ENCODE results near the gene KCNH6.

GRCh38 chr17:63504261-63504660 lies 18.9 kb upstream of the KCNH6 start:
- TF ChIP-seq POLR2AphosphoS5 (IDR thresholded peaks at IDR 0.05; ENCODE audit: low read depth, low read length): no peak
- no peak for TF ChIP-seq POLR2A (IDR thresholded peaks at IDR 0.05; ENCODE audit: low read depth, low read length)
- TF ChIP-seq TAF1 (IDR thresholded peaks at IDR 0.05; ENCODE audit: low read depth, low read length): no peak
- no peak for TF ChIP-seq SPI1 (IDR thresholded peaks at IDR 0.05; ENCODE audit: low read depth, low read length)
- no peak for TF ChIP-seq PAX5 (IDR thresholded peaks at IDR 0.05; ENCODE audit: insufficient read depth, low read length, severe bottlenecking)

All from GM12891 (cell line).